ENCODE measurements around the gene NKIRAS1.

Gene NKIRAS1

DNA sequence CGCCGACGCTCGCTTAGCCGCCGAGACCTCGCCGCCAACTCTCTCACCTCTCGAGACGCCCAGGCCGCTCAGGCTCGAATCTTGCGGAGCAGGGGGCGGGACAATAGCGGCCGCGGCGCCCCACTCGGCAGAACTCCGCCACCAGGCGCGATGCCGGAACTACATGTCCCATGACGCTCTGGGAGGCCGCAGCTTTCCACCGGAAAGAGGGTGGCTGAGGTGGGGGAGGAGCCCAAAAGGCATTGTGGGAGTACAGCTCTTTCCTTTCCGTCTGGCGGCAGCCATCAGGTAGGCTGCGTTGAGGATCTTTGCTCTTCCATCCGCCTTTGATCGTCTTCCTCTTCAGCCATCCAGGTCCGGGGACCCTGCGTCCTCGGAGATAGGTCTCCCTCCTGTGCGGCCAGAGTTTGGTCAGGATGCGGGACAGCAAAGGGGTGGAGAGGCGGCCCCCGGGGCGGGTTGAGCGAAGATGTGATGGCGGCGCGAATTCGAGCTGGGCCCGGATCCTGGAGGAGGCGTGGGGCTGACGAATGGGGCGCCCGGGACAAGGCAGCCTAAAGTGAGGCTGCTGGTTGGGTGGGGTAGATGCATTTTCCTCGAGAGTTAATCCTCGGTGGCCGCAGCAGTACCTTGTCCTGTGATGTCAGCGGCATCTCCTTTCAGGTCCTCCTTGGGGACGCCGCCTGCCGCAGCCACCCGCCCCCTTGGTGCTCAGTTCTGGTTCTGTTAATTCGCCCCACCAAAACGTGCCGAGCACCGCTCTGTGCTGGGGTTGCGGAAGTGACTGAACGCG is at the start of gene NKIRAS1, which contains the start of gene RPL15:
Gene NKIRAS1, minus strand, starts transcription at position 105 of the 793 bp plus-strand sequence. CDS start 6,086 bp downstream, outside the sequence.
Gene RPL15, plus strand, starts transcription at position 247 of the 793 bp plus-strand sequence. CDS start 728 bp downstream, outside the sequence.
- in situ Hi-C loops (cut with MboI; ENCODE audit: low sequenced_read_pairs): no loop called here

DNA sequence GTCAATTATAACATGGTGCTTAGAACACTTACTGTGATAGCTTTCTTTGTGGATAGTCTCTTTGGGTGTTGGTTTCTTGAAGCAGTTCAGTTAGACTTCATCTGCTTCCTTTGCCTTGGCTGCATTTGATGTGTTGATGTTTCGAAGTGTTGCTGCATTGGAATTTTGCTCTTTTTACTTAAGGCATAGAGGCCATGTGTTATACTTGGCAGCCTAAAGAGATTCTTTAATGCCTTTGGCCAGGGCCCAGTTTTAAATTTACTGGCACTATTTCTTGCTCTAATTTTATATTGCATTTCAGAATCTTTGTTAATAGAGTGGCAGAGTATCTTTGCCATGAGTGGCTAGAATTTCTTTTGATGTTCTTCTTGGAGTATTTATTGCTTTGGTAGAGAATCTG is 49.5 kb upstream of the NKIRAS1 start:
- in situ Hi-C loops (cut with MboI; ENCODE audit: low sequenced_read_pairs): no loop called here

DNA sequence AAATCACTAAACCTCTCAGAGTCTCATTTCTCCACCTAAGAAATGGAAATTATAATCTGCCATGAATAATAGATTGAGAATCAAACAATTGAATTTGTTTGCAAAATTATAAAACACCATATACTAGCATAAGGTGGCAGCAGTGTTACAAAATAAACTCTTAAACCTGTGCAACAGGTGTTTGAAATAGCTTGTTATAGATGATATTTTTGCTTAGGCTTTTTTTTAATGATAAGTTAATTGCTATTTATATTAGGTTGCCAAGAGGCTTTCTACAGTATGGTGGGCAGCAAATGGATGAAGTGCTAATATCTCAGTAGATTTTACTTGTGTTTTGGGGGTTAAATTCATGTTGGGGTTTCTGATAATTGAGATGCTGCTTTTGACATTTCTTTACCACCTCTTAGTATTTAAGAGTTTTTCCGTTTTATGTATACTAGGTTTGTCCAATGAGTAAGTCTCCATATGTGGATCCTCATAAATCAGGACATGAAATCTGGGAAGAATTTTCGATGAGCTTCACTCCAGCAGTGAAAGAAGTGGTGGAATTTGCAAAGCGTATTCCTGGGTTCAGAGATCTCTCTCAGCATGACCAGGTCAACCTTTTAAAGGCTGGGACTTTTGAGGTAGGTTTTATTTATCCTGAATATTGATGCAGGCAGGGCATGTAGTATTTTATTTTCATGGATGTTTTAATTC is 47.9 kb upstream of the NKIRAS1 start:
- in situ Hi-C loops (cut with MboI; ENCODE audit: low sequenced_read_pairs): no loop called here

DNA sequence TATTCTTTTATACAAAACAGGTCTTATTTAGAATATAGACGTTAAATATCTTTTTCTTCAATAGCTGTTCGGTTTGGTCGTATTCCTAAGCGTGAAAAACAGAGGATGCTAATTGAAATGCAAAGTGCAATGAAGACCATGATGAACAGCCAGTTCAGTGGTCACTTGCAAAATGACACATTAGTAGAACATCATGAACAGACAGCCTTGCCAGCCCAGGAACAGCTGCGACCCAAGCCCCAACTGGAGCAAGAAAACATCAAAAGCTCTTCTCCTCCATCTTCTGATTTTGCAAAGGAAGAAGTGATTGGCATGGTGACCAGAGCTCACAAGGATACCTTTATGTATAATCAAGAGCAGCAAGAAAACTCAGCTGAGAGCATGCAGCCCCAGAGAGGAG is 45.1 kb upstream of the NKIRAS1 start:
- in situ Hi-C loops (cut with MboI; ENCODE audit: low sequenced_read_pairs): no loop called here

DNA sequence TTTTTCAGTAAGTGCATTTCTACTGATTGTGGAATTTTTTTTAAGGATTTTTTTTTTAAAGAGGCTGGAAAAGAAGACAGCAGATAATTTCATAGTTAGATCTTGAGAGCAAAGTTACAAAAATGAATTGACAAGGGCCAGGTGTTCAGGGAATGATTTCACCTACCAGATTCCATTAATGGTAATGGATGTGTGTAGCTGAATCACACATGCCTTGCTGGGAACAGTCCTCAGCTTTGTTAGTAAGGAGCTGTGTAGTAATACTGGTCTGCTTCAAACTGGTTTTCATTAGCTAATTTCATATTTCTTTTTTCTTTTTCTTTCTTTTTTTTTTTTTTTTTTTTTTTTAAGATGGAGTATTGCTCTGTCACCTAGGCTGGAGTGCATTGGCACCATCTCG is 44.3 kb upstream of the NKIRAS1 start:
- in situ Hi-C loops (cut with MboI; ENCODE audit: low sequenced_read_pairs): no loop called here

DNA sequence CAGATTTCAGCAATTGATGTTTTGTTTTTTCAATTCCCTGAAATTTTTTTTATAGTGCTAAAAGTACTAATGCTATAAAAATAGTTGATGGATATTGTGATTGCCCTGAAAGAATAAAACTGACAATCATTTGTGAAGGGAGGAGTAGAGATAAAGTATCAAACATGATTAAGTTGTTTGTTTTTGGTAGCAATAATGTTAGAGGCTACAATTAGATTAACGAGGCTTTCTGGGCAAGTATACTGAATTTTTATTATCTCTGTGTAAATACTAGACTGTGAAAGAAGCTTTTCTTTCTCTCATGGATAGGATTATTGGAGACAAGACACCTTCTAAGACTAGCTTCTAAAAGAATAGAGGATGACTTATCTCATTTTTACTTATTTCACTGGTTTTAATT is 43.9 kb upstream of the NKIRAS1 start:
- in situ Hi-C loops (cut with MboI; ENCODE audit: low sequenced_read_pairs): no loop called here

DNA sequence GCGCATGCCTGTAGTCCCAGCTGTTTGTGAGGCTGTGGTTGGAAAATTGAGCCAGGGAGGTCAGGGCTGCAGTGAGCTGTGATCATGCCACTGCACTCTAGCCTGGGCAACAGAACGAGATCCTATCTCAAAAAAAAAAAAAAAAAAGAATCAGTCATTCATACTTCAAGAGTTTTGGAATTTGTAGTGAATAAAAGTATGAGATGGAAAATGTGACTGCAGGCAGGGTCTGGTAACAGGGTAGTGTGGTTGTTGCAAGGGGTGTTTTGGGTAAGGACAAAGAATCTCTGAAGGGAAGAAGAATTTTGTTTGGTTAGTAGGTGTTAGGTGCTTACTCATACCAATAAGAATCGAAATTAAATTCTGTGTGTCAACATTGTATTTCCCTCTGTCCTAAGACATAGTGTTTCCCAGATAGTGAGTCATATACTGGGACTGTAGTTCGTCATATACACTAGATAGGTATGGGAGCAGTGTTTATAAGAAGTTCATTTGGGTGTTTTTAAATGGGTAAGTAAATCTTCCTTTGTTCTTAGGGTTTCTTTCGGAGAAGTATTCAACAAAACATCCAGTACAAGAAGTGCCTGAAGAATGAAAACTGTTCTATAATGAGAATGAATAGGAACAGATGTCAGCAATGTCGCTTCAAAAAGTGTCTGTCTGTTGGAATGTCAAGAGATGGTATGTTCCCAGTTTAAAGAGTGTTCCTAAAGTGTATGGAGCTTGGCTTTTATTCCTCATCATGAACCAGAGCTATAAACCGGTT is 42.5 kb upstream of the NKIRAS1 start:
- in situ Hi-C loops (cut with MboI; ENCODE audit: low sequenced_read_pairs): no loop called here

DNA sequence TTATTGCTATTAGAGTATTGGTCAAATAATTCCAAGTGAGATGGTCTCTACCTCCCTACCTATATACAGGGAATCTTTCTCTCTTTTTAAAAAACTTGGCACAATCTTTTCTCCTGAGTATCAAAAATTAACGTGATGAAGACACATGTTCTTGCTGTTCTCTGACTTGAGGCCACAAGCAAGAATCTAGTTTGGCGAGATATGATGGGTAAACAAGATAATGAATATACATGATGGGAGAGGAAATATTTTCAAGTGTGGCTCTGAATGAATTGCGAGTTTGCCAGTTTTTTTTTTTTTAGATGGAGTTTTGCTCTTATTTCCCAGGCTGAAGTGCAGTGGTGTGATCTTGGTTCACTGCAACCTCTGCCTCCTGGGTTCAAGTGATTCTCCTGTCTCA is 39.9 kb upstream of the NKIRAS1 start:
- in situ Hi-C loops (cut with MboI; ENCODE audit: low sequenced_read_pairs): no loop called here

DNA sequence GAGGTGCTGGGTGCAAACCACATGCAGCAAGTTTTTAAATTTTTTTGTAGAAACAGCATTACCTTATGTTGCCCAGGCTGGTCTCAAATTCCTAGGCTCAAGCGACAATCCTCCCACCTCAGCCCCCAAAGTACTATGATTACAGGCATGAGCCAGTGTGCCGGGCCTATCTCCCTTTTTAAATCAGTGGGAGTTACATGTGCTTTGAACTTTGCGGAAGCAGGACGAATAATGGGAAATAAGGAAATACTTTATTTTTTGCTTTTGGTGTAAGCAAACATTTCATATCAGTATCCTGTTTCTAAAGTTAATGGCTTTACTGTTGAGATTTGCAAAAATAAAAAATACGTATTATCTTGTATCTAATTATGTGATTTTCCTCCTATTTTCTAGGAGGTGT is 37.4 kb upstream of the NKIRAS1 start:
- in situ Hi-C loops (cut with MboI; ENCODE audit: low sequenced_read_pairs): no loop called here

DNA sequence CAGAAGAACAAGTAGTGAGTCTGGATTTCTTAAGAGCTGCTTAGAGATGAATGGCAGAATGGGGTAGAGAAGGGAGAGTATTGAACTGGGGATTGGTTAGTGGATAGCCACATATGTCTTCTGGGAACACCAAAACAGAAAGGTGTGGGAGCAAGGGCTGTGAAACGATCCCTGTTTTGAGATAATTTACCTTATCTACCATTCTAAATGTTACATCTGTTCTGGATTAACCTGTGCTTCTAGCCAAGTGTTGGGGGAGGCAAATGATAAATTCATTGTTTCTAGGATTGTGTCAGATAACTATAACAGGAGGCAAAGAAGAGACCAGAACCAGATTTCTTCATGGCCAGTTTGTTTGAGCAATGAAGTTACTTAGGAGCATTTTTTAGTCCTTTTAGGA is 36.7 kb upstream of the NKIRAS1 start:
- in situ Hi-C loops (cut with MboI; ENCODE audit: low sequenced_read_pairs): no loop called here

DNA sequence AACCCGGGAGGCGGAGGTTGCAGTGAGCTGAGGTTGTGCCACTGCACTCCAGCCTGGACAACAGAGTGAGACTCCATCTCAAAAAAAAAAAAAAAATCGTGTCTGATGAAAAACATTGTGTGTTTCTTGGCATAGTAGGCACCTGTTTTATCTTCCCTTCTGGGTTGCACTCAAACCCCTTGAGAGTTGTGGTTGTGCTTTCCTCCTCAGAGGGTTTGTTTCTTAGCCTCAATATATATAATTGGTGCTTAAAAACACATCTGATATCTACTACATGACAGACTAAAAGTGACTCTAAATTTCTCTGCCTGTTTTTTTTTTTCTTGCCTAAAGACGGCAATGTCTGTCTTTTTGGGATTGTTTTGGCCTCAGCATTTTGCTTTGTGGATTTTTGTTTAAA is 35.9 kb upstream of the NKIRAS1 start:
- in situ Hi-C loops (cut with MboI; ENCODE audit: low sequenced_read_pairs): no loop called here

DNA sequence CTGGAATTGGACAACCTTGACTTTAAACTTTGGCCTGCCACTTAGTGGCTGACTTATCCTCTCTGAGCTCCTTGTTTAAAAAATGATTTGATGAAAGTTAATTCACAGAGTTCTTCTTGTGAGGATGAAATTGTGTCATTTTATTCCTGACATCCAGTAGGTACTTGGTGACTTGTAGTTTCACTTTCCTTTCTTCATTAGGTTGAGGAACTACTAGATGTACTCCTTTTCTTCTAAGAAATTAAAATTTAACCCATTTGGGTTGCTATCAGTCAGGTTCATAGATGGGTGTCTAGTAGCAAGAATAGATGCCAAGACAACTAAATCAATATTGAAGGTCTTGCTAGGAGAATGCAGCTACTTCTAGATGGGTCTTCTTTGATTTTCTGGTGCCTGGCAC is 33.5 kb upstream of the NKIRAS1 start:
- in situ Hi-C loops (cut with MboI; ENCODE audit: low sequenced_read_pairs): no loop called here

DNA sequence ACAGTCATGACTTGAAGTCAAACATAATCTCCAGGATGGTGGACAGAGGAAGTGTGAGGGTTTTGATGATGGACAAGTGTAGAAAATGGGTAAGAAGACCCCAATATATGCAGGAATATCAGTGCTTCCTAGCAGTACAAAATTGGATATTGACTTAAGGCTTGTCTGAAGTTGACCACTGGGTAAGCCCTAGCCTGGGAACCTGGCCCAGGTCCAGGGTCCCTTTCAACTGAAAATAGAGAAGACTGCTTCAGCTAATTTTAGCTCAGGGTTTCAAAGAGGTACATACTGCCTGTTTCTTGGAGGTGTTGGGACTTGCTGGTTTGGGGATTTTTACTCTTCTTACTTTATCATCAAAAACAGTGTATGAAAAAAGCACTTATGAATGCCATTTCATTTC is 33.0 kb upstream of the NKIRAS1 start:
- in situ Hi-C loops (cut with MboI; ENCODE audit: low sequenced_read_pairs): no loop called here

DNA sequence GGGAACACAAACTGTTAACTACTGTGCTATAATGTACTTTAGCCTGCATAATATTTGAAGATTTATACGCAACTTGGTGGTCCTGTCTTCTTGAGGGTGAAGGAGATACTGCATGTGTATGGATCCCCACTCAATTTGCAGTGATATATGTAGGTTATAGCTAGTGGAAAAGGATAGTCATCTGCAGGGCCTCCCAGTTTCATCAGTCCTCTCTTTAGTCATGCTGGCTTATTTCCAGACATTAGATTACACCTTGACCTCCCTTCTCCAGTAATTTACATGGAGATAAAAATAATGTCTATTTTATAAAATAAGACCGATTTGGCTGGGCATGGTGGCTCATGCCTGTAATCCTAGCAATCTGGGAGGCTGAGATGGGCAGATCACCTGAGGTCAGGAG is 32.0 kb upstream of the NKIRAS1 start:
- in situ Hi-C loops (cut with MboI; ENCODE audit: low sequenced_read_pairs): no loop called here

DNA sequence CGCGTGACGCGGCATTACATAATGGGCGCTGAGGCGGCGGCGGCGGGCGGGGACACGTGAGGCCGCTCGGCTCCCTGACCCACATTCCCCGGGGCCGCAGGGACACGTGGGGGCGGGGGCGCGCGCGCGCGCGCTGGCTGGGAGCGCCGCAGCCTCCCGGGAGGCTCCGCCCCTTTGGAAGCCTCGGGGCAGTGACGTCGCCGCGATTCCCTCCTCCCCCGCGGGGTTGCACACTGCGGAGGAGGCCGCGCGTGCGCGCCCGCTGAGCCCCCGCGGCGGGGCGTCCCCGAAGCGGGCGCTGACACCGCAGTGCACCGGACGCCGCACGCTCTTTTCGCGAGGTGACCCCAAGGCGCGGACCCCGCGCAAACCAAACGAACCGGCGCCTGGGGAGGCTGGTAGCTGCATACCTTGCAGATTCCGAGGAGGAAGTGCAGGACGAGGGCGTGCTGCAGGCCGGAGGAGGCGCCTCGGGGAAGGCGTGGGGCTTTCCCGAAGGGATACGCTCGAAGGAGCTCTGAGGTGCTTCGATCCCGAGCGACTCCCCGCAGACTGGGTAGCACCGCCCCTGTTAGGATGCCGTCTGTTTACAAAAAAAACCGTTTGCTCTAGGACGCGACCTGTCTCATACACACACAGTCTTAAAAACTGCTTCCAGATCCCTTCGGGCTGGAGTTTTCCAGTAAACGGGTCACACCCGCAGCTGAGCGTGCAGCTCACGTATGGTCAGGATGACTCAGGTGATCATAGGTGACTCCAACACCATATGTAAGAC is 29.3 kb upstream of the NKIRAS1 start:
- in situ Hi-C loops (cut with MboI; ENCODE audit: low sequenced_read_pairs): no loop called here

DNA sequence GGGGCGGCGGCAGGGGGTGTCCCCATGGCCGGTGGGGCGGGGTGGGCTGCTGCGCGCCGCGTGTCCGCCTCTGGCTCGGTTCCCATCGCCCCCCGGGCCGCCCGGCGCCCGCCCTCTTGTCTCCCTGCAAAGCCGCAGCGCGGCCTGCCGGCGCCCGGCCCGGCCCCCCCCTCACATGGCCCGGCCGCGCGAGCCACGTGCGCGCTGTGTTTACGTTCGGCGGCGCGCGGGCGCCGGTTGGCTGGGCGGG is 28.8 kb upstream of the NKIRAS1 start:
- in situ Hi-C loops (cut with MboI; ENCODE audit: low sequenced_read_pairs): no loop called here

DNA sequence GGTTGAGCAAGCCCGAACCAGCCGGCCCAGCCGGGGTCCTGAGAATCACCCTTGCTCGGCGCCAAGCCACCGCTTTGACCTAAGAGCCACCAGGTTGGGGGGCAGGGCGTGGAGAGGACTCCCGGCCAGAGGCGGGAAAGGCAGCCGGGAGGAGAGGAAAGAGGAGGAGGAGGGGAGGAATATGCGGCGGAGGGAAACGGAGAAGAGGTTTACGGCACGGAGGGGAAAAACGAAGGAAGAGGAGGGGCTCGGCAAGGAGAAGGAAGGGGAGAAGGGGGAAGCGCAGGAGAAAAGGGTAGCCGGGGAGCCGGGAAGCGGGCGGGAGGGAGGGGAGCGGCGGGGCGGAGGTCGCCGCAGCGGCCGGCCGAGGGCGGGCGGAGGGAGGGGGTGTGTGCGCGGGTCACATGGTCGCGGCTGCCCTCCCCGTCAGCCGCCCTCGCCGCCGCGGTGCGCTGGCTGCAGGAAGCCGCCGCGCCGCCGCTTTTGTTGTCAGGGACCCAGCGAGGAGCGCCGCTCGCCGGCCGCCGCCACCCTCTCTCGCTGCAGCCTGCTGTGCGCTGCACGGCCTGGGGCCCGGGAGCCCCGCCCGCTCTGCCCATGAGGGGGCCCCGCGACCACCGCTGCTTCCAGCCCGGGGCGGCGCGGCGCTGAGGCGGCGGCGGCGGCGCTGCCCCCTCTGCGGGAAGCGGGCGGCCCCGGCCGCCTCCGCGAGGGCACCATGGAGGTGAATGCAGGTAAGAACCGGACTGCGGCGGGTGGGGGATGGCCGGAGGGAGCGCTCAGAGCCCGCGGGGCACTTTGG is 28.3 kb upstream of the NKIRAS1 start, which contains the start of gene NR1D2:
Gene NR1D2, plus strand, starts transcription at position 426 of the 802 bp plus-strand sequence. Its CDS starts 293 bp downstream, at position 719.
- in situ Hi-C loops (cut with MboI; ENCODE audit: low sequenced_read_pairs): no loop called here

DNA sequence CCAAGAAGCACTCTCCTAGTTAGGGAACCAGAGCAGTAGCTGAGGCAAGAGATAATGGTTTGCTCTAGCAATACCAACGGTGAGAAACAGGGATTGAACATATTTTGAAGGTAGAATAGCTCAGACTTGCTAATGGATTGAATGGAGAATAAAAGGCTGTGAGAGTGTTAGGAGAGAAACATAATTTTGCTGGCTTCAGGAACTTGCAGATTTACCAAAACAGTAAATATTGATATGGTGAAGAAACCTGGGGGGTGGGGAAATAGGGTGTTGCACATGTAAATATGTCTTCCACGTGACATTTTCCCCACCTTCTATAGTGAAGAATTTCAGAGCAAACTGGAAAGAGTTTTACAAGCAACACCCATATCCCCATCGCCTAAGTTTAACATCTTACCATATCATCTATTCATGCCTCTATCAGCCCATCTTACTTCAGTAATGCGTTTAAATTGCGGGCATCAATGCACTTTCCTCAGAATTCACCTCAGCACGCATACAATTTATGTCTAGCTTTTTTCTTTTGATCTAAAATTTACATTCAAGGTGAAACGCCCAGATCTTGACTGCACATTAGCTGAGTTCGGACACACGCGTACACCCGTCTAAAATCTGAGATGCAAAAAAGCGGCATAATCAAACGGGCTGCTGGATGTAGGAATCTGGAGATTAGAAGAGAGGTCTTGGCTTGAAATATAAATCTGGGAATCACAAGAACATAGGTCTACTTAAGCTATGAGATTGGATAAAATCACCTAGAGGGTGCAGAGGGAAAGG is 27.4 kb upstream of the NKIRAS1 start:
- in situ Hi-C loops (cut with MboI; ENCODE audit: low sequenced_read_pairs): no loop called here

DNA sequence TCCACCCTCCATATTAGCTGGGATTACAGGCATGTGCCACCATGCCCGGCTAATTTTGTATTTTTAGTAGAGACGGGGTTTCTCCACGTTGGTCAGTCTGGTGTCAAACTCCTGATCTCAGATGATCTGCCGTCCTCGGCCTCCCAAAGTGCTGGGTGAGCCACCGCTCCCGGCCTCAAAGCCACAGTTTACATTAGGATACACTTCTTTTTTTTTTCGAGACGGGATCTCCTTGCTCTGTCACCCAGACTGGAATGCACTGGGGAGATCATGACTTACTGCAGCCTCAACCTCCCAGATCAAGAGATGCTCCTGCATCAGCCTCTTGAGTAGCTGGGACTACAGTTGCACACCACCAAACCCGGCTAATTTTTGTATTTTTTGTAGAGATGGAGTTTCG is 25.8 kb upstream of the NKIRAS1 start:
- in situ Hi-C loops (cut with MboI; ENCODE audit: low sequenced_read_pairs): no loop called here
